Rectal smooth muscle tissue (tissue), 1 donor: ENCODE measurements around the gene DEGS2.

Experiments used
- H3K27ac ChIP-seq: one replicate; pipeline ENCODE4 v1.7.0; 2013; ENCODE audit warnings: low read depth, low read length, inconsistent platforms
- H3K27me3 ChIP-seq: one replicate; pipeline ENCODE4 v1.7.0; 2013; ENCODE audit warnings: low read length; ENCODE audit not compliant: control insufficient read depth, insufficient read depth
- H3K36me3 ChIP-seq: one replicate; pipeline ENCODE4 v1.7.0; 2013; ENCODE audit warnings: low read length; ENCODE audit not compliant: control insufficient read depth, insufficient read depth
- H3K4me1 ChIP-seq: one replicate; pipeline ENCODE4 v1.7.0; 2013; ENCODE audit warnings: low read length; ENCODE audit not compliant: control insufficient read depth, insufficient read depth
- H3K4me3 ChIP-seq: one replicate; pipeline ENCODE4 v1.7.0; 2013; ENCODE audit warnings: low read length
- H3K9ac ChIP-seq: one replicate; pipeline ENCODE4 v1.7.0; 2013; ENCODE audit warnings: low read length

Gene DEGS2

GRCh38 chr14:100143523-100143922 is 15.9 kb downstream of the DEGS2 start:
- Histone ChIP-seq H3K4me3 (no peak overlapping the region), H3K27me3 (no peaks in the 10 kb centered on the region), H3K4me1 (no peaks in the 10 kb centered on the region), H3K36me3 (no peaks in the 10 kb centered on the region), H3K9ac (no peak overlapping the region), H3K27ac (no peak overlapping the region)

- Histone ChIP-seq H3K9ac (no peak overlapping the region), H3K36me3 (no peaks in the 10 kb centered on the region), H3K4me3 (no peak overlapping the region), H3K27ac (no peak overlapping the region), H3K4me1 (no peaks in the 10 kb centered on the region), H3K27me3 (no peaks in the 10 kb centered on the region)
These were observed 17.1 kb downstream of the DEGS2 start for GRCh38 chr14:100142073-100143040.

DNA sequence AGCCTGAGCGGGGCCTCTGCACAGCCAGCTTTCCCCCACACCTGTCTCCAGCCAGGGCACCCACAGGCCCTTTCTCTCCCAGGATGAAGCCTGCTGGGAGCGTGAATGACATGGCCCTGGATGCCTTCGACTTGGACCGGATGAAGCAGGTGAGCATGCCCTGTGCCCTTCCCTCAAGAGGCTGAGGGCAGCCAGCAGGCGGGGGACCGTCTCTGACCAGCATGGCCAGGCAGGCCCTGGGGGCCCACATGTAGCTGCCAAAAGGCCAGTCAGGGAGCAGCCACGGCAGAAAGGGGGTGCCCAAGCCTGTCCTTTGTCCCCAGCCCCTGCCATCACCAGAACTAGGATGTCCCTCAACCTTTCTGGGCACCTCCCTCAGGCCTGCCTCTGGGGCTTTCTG is 18.3 kb downstream of the DEGS2 start:
- Histone ChIP-seq H3K9ac (no peak overlapping the region), H3K27me3 (no peaks in the 10 kb centered on the region), H3K4me1 (no peaks in the 10 kb centered on the region), H3K36me3 (no peaks in the 10 kb centered on the region), H3K4me3 (no peak overlapping the region), H3K27ac (no peak overlapping the region)

GRCh38 chr14:100140452-100141078 is 18.9 kb downstream of the DEGS2 start:
- Histone ChIP-seq H3K27me3 (no peaks in the 10 kb centered on the region), H3K4me3 (no peak overlapping the region), H3K4me1 (no peaks in the 10 kb centered on the region), H3K27ac (no peak overlapping the region), H3K9ac (no peak overlapping the region), H3K36me3 (no peaks in the 10 kb centered on the region)

GRCh38 chr14:100138955-100139354 is 20.5 kb downstream of the DEGS2 start:
- Histone ChIP-seq H3K4me3 (no peak overlapping the region), H3K27ac (no peak overlapping the region), H3K9ac (no peak overlapping the region), H3K27me3 (no peaks in the 10 kb centered on the region), H3K36me3 (no peaks in the 10 kb centered on the region), H3K4me1 (no peaks in the 10 kb centered on the region)

GRCh38 chr14:100138082-100138787 is 21.2 kb downstream of the DEGS2 start:
- Histone ChIP-seq H3K27ac (no peak overlapping the region), H3K9ac (no peak overlapping the region), H3K4me1 (no peaks in the 10 kb centered on the region), H3K4me3 (no peak overlapping the region), H3K27me3 (no peaks in the 10 kb centered on the region), H3K36me3 (no peaks in the 10 kb centered on the region)

- no peak overlapping the region for H3K9ac ChIP-seq
- H3K4me1 ChIP-seq, result no peaks in the 10 kb centered on the region
- no peaks in the 10 kb centered on the region for H3K27me3 ChIP-seq
- H3K4me3 ChIP-seq, result no peak overlapping the region
- H3K27ac ChIP-seq, result no peak overlapping the region
- no peaks in the 10 kb centered on the region for H3K36me3 ChIP-seq
These were observed 22.3 kb downstream of the DEGS2 start for GRCh38 chr14:100137173-100137572.

GRCh38 chr14:100135784-100136183 is 23.7 kb downstream of the DEGS2 start:
- H3K9ac ChIP-seq, result no peak overlapping the region
- no peaks in the 10 kb centered on the region for H3K36me3 ChIP-seq
- no peak overlapping the region for H3K4me3 ChIP-seq
- H3K27ac ChIP-seq, result no peak overlapping the region
- no peaks in the 10 kb centered on the region for H3K27me3 ChIP-seq
- H3K4me1 ChIP-seq, result no peaks in the 10 kb centered on the region

DNA sequence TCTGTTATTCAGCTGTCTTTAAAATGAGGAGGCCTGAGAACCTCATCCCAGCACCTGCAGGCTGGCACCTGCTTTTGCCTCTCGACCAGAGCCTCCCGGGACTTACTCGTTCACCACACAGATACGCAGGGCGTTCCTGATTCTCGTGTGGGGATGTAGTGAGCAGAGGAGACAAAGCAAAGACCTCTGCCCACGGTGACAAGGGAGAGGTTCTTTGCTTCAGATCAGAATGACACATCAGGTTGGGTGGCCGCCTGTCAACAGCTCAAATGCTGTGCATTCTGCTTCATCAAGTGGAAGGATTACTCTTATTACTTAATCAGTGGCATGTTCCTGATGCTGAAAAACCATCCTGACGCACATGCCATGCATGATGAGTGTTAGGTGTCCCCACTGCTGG is 24.4 kb downstream of the DEGS2 start:
- no peaks in the 10 kb centered on the region for H3K4me1 ChIP-seq
- no peaks in the 10 kb centered on the region for H3K36me3 ChIP-seq
- H3K9ac ChIP-seq, result no peak overlapping the region
- no peak overlapping the region for H3K27ac ChIP-seq
- no peaks in the 10 kb centered on the region for H3K27me3 ChIP-seq
- H3K4me3 ChIP-seq, result no peak overlapping the region

DNA sequence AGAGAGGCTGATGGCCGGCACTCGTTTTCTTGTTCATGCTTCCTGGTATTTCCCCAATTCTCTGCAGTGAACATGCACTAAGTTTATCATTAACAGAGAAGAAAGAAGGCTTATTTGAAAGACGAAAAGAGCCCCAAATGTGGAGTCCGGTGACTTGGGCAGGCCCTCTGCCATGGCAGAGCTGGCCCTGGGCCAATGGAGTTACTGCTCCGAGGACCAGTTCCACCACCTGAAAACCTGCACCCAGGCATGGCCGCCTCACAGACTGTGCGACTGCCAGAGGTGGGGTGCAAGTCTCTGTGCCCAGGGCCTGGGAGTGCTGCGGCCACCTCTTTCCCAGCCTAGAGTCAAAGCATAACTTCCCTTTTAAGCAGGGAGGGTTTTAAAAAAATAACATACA is 24.9 kb downstream of the DEGS2 start:
- no peaks in the 10 kb centered on the region for H3K4me1 ChIP-seq
- no peaks in the 10 kb centered on the region for H3K36me3 ChIP-seq
- H3K27ac ChIP-seq, result no peak overlapping the region
- no peak overlapping the region for H3K4me3 ChIP-seq
- H3K9ac ChIP-seq, result no peak overlapping the region
- no peaks in the 10 kb centered on the region for H3K27me3 ChIP-seq

DNA sequence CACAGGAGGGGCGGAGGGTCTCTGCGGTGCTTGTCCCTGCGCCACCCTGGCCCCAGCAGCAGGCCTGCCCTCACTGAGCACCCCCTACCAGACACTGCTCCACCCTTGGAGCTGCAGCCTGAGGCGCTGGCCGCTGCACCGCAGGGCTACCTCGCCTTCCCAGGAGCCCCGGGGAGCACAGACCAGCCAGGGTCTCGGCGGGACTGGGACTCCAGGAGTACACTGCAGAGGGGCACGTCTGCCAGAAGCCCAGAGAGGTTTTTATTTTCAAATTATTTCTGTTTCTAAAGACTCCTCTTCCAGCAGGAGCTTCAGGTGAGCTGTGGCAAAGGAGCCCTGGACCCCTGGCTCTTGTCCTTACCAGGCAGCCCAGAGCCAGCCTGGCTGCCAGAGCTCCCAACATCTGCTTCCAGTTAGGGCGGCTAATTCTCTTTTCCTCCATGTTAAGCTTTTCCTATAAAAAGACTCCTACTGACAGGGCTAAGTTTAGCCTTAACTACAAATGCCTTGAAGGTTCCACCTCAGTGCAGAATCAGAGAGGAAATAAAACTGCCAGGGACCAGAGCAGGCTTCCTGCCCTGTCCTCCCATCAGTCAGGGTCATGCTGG is 26.4 kb downstream of the DEGS2 start:
- Histone ChIP-seq H3K4me1 (no peaks in the 10 kb centered on the region), H3K4me3 (no peak overlapping the region), H3K27ac (no peak overlapping the region), H3K27me3 (no peaks in the 10 kb centered on the region), H3K9ac (no peak overlapping the region), H3K36me3 (no peaks in the 10 kb centered on the region)
